ENCODE results near the gene DNAJC11.
A peak's percentile ranks its signal among the peaks of the same experiment; 100 is the strongest.

DNAJC11 gene

DNA sequence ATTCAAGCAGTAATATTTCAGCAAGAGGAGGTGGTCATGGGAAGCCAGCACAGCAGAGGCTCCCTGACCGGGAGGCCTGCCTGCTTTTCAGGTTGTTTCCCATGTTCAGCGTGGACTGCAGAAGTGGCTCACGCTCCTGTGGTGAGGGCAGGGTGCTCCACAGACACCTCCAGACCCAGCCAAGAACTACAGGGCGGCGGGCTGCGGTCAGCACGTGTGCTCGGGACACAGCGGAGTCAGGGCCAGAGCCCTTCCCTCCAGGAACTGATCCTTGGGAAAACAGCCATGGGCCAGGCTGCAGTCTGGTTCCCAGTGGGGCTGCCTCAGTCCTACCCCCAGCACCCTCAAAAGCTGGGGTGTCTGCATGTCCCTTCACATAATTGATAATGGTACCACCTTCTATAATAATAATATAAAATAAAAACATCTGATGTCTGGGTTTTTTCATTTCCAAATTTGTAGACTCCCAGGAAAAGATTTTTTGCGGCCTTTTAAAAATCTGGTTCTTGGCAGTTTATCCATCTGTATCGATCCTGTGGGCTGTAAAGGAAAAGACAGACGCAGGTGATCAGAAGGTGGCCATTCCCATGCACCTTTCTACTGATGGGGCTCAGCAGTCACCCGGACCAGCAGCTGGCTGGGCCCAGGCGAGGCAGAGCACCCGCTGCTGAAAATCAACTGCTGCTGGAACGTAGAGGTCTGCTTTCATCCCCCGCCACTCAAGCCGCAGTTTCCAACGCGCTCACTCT lies 66.3 kb downstream of the DNAJC11 start:
- H3K4me3 ChIP-seq (ENCODE audit: low read depth, low read length) = no peak overlapping the region
- TF ChIP-seq, protein P1, sequence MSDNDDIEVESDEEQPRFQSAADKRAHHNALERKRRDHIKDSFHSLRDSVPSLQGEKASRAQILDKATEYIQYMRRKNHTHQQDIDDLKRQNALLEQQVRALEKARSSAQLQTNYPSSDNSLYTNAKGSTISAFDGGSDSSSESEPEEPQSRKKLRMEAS (IDR thresholded peaks at IDR 0.05; ENCODE audit: low read depth, low read length) = no peak
- no peak for TF ChIP-seq POLR2A (IDR thresholded peaks at IDR 0.05; ENCODE audit: extremely low read depth, insufficient read length)
- no peak for TF ChIP-seq MYC (IDR thresholded peaks at IDR 0.05; ENCODE audit: low read depth, low read length)
- TF ChIP-seq, protein P2, sequence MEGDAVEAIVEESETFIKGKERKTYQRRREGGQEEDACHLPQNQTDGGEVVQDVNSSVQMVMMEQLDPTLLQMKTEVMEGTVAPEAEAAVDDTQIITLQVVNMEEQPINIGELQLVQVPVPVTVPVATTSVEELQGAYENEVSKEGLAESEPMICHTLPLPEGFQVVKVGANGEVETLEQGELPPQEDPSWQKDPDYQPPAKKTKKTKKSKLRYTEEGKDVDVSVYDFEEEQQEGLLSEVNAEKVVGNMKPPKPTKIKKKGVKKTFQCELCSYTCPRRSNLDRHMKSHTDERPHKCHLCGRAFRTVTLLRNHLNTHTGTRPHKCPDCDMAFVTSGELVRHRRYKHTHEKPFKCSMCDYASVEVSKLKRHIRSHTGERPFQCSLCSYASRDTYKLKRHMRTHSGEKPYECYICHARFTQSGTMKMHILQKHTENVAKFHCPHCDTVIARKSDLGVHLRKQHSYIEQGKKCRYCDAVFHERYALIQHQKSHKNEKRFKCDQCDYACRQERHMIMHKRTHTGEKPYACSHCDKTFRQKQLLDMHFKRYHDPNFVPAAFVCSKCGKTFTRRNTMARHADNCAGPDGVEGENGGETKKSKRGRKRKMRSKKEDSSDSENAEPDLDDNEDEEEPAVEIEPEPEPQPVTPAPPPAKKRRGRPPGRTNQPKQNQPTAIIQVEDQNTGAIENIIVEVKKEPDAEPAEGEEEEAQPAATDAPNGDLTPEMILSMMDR (IDR thresholded peaks at IDR 0.05; ENCODE audit: low read depth, low read length) = no peak
- no peak for DNase-seq (ENCODE audit: low read depth)

DNA sequence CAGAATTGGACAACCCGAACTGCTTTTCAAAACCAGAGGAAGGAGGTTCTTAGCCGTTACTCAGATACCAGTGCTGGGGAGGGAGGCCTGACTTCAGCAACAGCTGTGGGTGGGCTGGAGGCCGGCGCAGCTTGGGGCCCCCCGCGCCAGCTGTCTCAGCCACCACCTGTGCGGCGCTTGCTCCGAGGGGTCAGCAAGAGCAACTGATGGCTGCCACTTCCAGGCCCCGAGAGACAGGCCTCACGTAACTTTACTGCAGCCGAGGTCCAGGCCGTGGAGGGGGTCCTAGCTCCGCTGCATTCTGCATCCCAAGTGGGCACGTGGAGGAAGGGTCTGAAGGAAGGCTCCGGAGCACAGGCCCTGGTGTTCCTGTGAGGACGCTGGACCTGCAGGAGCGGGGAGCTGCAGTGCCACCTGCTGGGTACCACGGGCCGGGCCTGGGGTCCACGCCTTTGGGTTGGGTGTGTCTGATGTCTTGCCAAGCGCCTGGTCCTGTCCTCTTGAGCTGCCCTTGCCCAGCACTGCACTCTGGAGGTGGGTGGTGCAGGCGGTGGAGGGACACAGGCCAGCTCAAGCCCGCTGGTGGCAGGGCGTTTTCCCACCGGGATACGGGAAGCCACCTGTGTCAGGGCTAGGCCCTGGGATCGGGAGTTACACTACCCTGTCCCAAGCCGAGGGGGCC lies 67.1 kb downstream of the DNAJC11 start:
- peak; percentile 52 for DNase-seq (ENCODE audit: low read depth)
- TF ChIP-seq, protein P2 (IDR thresholded peaks at IDR 0.05; ENCODE audit: low read depth, low read length) = peak; percentile 47
- TF ChIP-seq, protein P1 (IDR thresholded peaks at IDR 0.05; ENCODE audit: low read depth, low read length) = no peak
- no peak for TF ChIP-seq POLR2A (IDR thresholded peaks at IDR 0.05; ENCODE audit: extremely low read depth, insufficient read length)
- TF ChIP-seq MYC (IDR thresholded peaks at IDR 0.05; ENCODE audit: low read depth, low read length) = no peak

DNA sequence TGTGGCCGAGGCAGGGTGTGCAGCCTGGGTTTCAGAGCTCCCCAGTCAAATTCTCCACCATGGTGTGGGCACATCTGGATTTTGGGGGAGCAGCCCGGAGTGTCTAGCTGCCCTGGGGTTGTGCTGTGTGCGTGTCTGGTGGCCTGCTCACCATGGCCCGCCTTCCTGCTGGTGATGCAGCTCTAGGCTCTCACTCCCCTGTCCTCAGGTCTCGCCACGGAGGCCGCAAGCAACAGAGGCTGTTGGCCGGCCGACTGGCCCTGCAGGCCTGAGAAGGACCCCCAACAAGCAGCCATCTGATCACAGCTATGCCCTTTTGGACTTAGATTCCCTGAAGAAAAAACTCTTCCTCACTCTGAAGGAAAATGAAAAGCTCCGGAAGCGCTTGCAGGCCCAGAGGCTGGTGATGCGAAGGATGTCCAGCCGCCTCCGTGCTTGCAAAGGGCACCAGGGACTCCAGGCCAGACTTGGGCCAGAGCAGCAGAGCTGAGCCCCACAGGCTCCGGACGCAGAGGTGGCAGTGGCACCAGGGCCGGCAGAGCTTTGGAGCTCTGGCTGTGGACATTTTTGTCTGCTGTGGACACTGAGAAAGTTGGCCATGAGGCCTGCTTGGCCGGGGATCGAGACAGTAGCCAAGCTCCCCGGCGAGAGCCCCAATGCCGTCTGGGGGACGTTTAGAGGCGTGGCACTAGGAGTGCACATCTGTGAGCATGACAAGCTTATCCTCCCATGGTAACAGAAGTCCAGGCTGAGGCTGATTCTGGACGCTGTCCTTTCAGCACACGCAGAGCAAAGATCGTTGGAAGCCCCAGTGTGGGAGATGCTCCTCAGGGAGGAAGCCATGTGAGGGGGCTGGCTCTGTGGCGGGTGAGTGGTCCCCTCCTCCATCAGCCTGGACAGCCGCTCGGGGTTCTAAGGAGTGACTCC lies 68.8 kb downstream of the DNAJC11 start:
- no peak overlapping the region for H3K4me3 ChIP-seq (ENCODE audit: low read depth, low read length)
- no peak for DNase-seq (ENCODE audit: low read depth)
- TF ChIP-seq POLR2A (IDR thresholded peaks at IDR 0.05; ENCODE audit: extremely low read depth, insufficient read length) (no peak), MYC (IDR thresholded peaks at IDR 0.05; ENCODE audit: low read depth, low read length) (no peak)
- TF ChIP-seq, protein P2 (IDR thresholded peaks at IDR 0.05; ENCODE audit: low read depth, low read length) = no peak
- TF ChIP-seq, protein P1 (IDR thresholded peaks at IDR 0.05; ENCODE audit: low read depth, low read length) = no peak

More for the DNA sequence above, 67.1 kb downstream of the DNAJC11 start:
- no peak overlapping the region for H3K4me3 ChIP-seq (ENCODE audit: low read depth, low read length)

DNA sequence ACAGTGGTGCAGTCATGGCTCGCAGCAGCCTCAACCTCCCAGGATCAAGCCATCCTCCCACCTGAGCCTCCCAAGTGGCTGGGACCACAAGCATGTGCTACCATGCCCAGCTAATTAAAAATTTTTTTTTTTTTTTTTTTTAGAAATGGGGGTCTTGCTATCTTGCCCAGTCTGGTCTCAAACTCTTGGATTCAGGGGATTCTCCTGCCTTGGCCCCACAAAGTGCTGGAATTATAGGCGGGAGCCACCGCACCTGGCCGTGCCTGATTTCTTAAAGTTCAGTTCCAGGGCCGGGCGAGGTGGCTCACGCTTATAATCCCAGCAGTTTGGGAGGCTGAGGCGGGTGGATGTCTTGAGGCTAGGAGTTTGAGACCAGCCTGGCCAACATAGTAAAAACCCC lies 70.6 kb downstream of the DNAJC11 start:
- no peak overlapping the region for H3K4me3 ChIP-seq (ENCODE audit: low read depth, low read length)
- TF ChIP-seq MYC (IDR thresholded peaks at IDR 0.05; ENCODE audit: low read depth, low read length) (no peak), POLR2A (IDR thresholded peaks at IDR 0.05; ENCODE audit: extremely low read depth, insufficient read length) (no peak)
- TF ChIP-seq, protein P2 (IDR thresholded peaks at IDR 0.05; ENCODE audit: low read depth, low read length) = no peak
- TF ChIP-seq, protein P1 (IDR thresholded peaks at IDR 0.05; ENCODE audit: low read depth, low read length) = no peak
- no peak for DNase-seq (ENCODE audit: low read depth)

DNA sequence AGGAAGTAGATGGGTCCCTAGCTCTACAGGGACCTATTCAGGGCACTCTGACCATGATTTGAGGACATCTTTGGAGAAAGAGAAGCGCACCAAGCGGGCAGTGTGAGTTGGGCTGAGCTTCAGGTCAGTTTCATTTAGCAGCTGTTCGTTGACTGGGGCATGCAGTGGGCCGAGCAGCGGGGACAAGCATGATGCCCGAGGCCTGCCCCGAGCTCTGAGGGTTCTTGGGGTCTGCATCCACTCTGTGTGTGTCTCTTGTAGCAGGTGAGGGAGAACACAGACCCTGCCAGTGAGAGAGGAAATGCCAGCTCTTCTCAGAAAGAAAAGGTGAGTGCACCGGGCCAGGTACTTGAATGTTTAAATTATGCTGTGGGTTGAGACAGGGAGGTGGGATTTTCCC lies 71.6 kb downstream of the DNAJC11 start:
- TF ChIP-seq MYC (IDR thresholded peaks at IDR 0.05; ENCODE audit: low read depth, low read length) = no peak
- TF ChIP-seq, protein P2 (IDR thresholded peaks at IDR 0.05; ENCODE audit: low read depth, low read length) = no peak
- no peak for TF ChIP-seq POLR2A (IDR thresholded peaks at IDR 0.05; ENCODE audit: extremely low read depth, insufficient read length)
- TF ChIP-seq, protein P1 (IDR thresholded peaks at IDR 0.05; ENCODE audit: low read depth, low read length) = no peak
- DNase-seq (ENCODE audit: low read depth) = no peak

More for the DNA sequence above, 71.6 kb downstream of the DNAJC11 start:
- H3K4me3 ChIP-seq (ENCODE audit: low read depth, low read length) = no peak overlapping the region

All from NB4 (cell line).